GM12865 (cell line): Measurements from ENCODE around the gene MPZL1.
"Not testable (repeated sequence)": the region's sequence is repeated elsewhere in the genome, so short reads cannot be mapped to it uniquely, and the experiment has no call there.

Experiments used
- DNase-seq: peaks from one replicate; pipeline ENCODE4 v3.0.0; 2010; ENCODE audit warnings: low read depth
- H3K4me3 ChIP-seq: 2 replicates; pipeline ENCODE4 v1.5.1; 2011; ENCODE audit warnings: mild to moderate bottlenecking, low read depth, low read length, control low read depth
- TF ChIP-seq, protein P1 (sequence below): IDR thresholded peaks from 2 replicates; pipeline ENCODE4 v1.5.1; 2011; ENCODE audit warnings: low read length, control low read depth, low read depth, inconsistent platforms; ENCODE audit not compliant: insufficient read depth; ENCODE audit errors: missing control alignments

The MPZL1 gene

DNA sequence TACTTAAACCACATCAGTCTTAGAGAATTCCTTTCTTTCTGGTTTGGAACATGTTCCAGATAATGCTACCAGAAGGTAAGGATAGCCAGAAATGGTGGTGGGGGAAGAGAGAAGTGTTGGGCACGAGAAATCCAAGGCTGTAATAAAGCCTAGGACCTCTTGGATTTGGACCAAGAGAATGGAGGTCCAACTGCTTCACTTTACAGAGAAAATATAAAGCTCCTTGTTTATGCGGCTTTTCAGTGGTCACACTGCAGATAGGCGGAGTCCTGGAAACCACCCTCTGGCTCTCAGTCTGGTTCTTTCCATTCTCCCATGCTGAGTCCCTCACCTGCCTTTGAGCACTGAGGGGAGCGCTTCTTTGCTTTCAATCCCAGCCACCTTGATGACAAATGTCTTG lies 104.3 kb downstream of the MPZL1 start:
- H3K4me3 ChIP-seq = no peak overlapping the region
- TF ChIP-seq, protein P1, sequence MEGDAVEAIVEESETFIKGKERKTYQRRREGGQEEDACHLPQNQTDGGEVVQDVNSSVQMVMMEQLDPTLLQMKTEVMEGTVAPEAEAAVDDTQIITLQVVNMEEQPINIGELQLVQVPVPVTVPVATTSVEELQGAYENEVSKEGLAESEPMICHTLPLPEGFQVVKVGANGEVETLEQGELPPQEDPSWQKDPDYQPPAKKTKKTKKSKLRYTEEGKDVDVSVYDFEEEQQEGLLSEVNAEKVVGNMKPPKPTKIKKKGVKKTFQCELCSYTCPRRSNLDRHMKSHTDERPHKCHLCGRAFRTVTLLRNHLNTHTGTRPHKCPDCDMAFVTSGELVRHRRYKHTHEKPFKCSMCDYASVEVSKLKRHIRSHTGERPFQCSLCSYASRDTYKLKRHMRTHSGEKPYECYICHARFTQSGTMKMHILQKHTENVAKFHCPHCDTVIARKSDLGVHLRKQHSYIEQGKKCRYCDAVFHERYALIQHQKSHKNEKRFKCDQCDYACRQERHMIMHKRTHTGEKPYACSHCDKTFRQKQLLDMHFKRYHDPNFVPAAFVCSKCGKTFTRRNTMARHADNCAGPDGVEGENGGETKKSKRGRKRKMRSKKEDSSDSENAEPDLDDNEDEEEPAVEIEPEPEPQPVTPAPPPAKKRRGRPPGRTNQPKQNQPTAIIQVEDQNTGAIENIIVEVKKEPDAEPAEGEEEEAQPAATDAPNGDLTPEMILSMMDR = no peak
- DNase-seq = no peak

GRCh38 chr1:167829868-167830267 lies 108.1 kb downstream of the MPZL1 start:
- TF ChIP-seq, protein P1 = no peak
- no peak overlapping the region for H3K4me3 ChIP-seq
- DNase-seq = no peak

DNA sequence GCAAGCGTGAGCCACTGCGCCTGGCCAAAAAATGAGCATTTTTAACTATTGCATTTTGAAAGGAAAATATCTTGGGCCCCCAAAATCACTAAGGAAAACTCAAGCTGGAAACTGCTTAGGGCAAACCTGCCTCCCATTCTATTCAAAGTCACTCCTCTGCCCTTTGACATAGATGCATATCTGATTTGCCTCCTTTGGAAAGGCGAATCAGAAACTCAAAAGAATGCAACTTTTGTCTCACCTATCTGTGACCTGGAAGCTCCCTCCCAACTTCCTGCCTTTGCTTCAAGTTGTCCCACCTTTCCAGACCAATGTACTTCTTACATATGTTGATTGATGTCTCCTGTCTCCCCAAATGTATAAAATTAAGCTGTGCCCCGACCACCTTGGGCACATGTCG lies 108.9 kb downstream of the MPZL1 start:
- not testable (repeated sequence) for H3K4me3 ChIP-seq, DNase-seq

- TF ChIP-seq, protein P1 = no peak
- no peak for DNase-seq
- H3K4me3 ChIP-seq = no peak overlapping the region
Measured at GRCh38 chr1:167832693-167833092, 110.9 kb downstream of the MPZL1 start.

DNA sequence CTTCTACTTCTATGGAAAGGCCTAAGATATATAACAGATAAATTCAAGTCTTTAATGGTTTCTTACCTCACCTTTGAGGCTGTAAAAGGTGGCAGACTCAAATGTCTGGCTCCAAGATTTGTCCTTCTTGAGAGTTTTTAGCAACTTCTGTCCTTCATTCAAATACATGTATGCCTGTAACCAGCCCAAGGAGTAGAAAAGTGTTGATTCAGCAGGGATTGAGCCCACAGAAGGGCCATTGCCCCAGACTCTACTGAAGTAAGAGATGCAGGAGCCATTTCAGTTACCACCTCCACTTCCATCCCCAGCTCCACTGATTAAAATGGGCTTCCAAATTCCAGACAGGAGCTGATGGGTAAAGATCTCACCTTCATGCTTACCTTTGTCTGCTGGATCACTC lies 112.1 kb downstream of the MPZL1 start:
- no peak overlapping the region for H3K4me3 ChIP-seq
- no peak for DNase-seq
- TF ChIP-seq, protein P1 = no peak

DNA sequence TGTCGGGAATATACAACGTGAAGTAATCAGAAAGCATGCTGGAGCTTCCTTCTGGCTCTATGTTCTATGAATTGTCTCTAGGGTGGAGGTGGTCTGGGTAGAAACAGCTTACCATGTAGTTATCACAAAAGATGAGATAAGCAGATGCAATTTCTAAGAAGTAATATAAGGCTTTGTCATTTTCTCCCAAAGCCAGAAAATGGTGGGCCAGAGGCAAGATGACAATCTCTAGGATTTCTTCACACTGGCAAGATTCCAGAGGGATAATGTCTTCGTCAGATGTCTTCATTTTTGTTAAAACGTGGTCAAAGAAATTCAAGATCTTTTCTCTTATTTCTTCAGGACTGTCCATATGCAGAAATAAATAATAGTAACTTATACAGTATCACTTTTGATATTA lies 114.4 kb downstream of the MPZL1 start:
- no peak for DNase-seq
- TF ChIP-seq, protein P1 = no peak
- no peak overlapping the region for H3K4me3 ChIP-seq

DNA sequence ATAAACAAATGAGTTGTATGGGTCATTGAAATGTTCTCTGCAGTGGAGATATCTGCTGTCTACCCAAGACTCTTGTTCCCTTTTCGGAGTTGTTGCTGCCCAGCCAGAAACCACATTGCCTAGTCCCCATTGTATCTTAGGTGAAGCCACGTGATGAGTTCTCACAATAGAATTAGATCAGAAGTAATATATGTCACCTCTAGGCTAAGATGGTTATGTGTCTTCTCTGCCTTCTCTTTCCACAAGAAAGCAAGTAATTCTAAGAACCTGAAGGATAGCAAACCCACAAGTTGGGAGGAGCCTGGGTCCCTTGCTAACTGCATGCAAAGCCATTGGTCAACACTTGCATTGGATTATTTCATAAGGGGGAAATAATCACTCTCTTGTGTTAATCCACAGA lies 115.5 kb downstream of the MPZL1 start:
- peak; percentile 8 for DNase-seq
- no peak overlapping the region for H3K4me3 ChIP-seq
- TF ChIP-seq, protein P1 = no peak
